K562 (cell line): Measurements from ENCODE around the gene PNLIPRP1. TPM values are rescaled to one million over a fixed set of nuclear protein-coding genes. Genes with fewer than 3 reads are reported as not detected.

Experiments
- ETV1 ChIP-seq: fragments of 450-650 bp; conservative IDR thresholded peaks from 2 replicates; pipeline ENCODE4 v1.6.1; 2016; ENCODE audit warnings: missing genetic modification characterization, control low read depth, low read depth, missing compliant biosample characterization
- JUN ChIP-seq, 2 experiments: sonication (generic) in 1 of 2; formaldehyde crosslinking in 1 of 2; IDR thresholded peaks; 2 replicates each; pipeline versions ENCODE4 v1.6.1 to v1.8.0; 2012 to 2022; ENCODE audit warnings: borderline replicate concordance in 2 of 2, mild to moderate bottlenecking in 2 of 2, improper control_type of control experiment in 1 of 2, low read depth in 1 of 2, low read length in 1 of 2, missing genetic modification reagents in 1 of 2
- SRSF7 ChIP-seq: fragments of 200-400 bp; formaldehyde crosslinking; optimal IDR thresholded peaks from 2 replicates; pipeline ENCODE3; 2017; ENCODE audit warnings: mild to moderate bottlenecking, low read depth, low read length
- USF2 ChIP-seq: sonication (generic); formaldehyde crosslinking; IDR thresholded peaks from 2 replicates; pipeline ENCODE4 v1.5.0; 2020; ENCODE audit warnings: missing genetic modification reagents
- ZNF398 ChIP-seq: fragments of 250-450 bp; sonication (Bioruptor Pico); IDR thresholded peaks from 2 replicates; pipeline ENCODE4 v1.8.0; 2021; ENCODE audit warnings: moderate library complexity, mild to moderate bottlenecking, inconsistent platforms
- polyA plus RNA-seq, 8 experiments: library from polyadenylated mRNA; depleted of rRNA in 4 of 8; stranded (reverse) in 5 of 8; unstranded in 3 of 8; fragments of >200 nt; fragmentation: Nextera tagmentation in 2 of 8; fragmentation: Illumina TruSeq in 1 of 8; extraction: Ambion mirVana in 2 of 8; extraction: Trizol in 1 of 8; gene quantifications; 2 replicates each; pipeline versions ENCODE4 v1.2.1 to v1.2.3, GENCODE V29; 2011 to 2014; ENCODE audit warnings: inconsistent platforms in 1 of 8, missing spikeins in 1 of 8
- total RNA-seq, 7 experiments: library from RNA; depleted of rRNA in 6 of 7; stranded (reverse); fragments of >200 nt in 6 of 7; fragmentation: Illumina TruSeq in 2 of 7; extraction: Trizol in 2 of 7; gene quantifications; 2 replicates each; pipeline versions ENCODE4 v1.2.1 to v1.2.3, GENCODE V29; 2011 to 2021; ENCODE audit warnings: low replicate concordance in 1 of 7
- TF ChIP-seq, protein P1 (sequence below): sonication (generic); formaldehyde crosslinking; IDR thresholded peaks from 2 replicates; pipeline ENCODE4 v1.8.0; 2022; ENCODE audit warnings: mild to moderate bottlenecking, missing genetic modification reagents
- TF ChIP-seq, protein P2 (sequence below): fragments of 450-650 bp; formaldehyde crosslinking; IDR thresholded peaks from 2 replicates; pipeline ENCODE4 v1.4.0; 2020; ENCODE audit warnings: mild to moderate bottlenecking, moderate library complexity

The PNLIPRP1 gene
- total and polyA plus RNA-seq, 9 of the 15 experiments (the other 6 are each of a cell fraction or from before 2014, with no cell fraction given): 0.60 TPM; not detected in 8

- TF ChIP-seq, protein P1, sequence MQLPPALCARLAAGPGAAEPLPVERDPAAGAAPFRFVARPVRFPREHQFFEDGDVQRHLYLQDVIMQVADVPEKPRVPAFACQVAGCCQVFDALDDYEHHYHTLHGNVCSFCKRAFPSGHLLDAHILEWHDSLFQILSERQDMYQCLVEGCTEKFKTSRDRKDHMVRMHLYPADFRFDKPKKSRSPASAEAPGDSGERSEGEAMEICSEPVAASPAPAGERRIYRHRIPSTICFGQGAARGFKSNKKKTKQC (CRISPR knock-in tag): no peak
- TF ChIP-seq USF2 (CRISPR knock-in tag): no peak
- no peak for TF ChIP-seq SRSF7
- TF ChIP-seq ZNF398 (CRISPR knock-in tag): no peak
- TF ChIP-seq ETV1: no peak
- TF ChIP-seq, protein P2, sequence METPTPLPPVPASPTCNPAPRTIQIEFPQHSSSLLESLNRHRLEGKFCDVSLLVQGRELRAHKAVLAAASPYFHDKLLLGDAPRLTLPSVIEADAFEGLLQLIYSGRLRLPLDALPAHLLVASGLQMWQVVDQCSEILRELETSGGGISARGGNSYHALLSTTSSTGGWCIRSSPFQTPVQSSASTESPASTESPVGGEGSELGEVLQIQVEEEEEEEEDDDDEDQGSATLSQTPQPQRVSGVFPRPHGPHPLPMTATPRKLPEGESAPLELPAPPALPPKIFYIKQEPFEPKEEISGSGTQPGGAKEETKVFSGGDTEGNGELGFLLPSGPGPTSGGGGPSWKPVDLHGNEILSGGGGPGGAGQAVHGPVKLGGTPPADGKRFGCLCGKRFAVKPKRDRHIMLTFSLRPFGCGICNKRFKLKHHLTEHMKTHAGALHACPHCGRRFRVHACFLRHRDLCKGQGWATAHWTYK (CRISPR knock-in tag): no peak
- no peak for TF ChIP-seq JUN (IDR thresholded peaks at IDR 0.05; ENCODE audit: borderline replicate concordance, low read depth, low read length)
- no peak for TF ChIP-seq JUN (CRISPR knock-in tag; IDR thresholded peaks at IDR 0.05; ENCODE audit: borderline replicate concordance)
- TF ChIP-seq, all 486 proteins: peak for 0
Measured at GRCh38 chr10:116631871-116632295, 41.1 kb downstream of the PNLIPRP1 start (continued).
